ENCODE results near the gene MSRB3. TPM values are rescaled to one million over a fixed set of nuclear protein-coding genes. Genes with fewer than 3 reads are reported as not detected.

Gene MSRB3
- total RNA-seq, 3 donors from 2014 or later (not counting 1 experiment from before 2014, with no cell fraction given) = 2.4 to 3.4 (median 3.1) TPM

DNA sequence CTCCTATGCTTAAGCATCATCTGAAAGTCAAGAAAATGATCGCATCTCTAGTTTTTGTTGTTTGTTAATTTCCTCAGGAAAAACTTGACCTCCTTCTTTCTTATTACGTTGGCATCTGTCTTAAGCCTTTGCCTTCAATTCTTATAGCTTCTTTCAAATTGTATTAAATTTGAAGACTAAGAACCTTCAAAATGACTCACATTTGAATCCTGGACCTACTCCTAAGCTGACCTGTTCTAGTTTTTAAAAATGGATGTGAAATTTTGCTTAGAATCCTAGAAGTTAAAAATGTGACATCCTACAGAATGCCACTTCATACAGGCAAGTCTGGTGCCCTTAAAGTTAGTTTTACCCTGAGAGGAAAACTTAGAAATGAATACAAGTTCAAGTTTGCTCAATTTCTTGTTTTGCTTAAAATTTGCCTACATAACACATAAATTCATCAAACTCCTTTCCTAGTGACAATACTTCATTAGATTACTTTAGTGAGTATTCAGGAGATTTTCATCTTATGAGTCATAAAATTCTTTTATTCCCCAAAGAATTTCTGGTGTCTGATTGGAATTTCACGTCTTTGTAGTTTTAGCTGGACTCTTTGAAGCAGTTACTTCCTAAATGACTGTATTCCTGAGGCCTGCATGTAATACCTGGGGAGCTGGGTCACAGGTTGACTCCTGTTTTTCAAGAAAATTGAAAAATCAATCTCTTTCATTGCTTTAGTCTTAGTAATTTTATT, 152.3 kb downstream of the MSRB3 start:
- Histone ChIP-seq H3K27me3 (ENCODE audit: control insufficient read depth, insufficient read depth, low read length) (no peaks in the 10 kb centered on the region), H3K9me3 (ENCODE audit: control insufficient read depth, insufficient read depth, low read length) (peaks cover 5% of the 10 kb centered on the region), H3K36me3 (ENCODE audit: control insufficient read depth, insufficient read depth, low read length) (no peaks in the 10 kb centered on the region), H3K27ac (ENCODE audit: low read length) (no peak overlapping the region), H3K4me1 (ENCODE audit: control insufficient read depth, insufficient read depth, low read length) (no peaks in the 10 kb centered on the region), H3K4me3 (ENCODE audit: low read length) (no peak overlapping the region)
- WGBS (ENCODE audit: insufficient coverage) = 95% methylated on average over 1 of the region's 3 CpGs
- no peak for ATAC-seq
- no peaks in the 10 kb centered on the region for H3K36me3 Mint-ChIP-seq
- H3K4me1 Mint-ChIP-seq = no peaks in the 10 kb centered on the region
- no peak overlapping the region for H3K4me3 Mint-ChIP-seq
- H3K9me3 Mint-ChIP-seq = peaks cover 0 to 8% of the 10 kb centered on the region in 2 donors
- H3K27me3 Mint-ChIP-seq (ENCODE audit: low read depth in 2 of 2) = peaks cover 0 to 3% of the 10 kb centered on the region in 2 donors
- no peak for DNase-seq
- no peak overlapping the region for H3K27ac Mint-ChIP-seq
- intact Hi-C loops (cut with micrococcal nuclease) = no loop called here
- no peak for TF ChIP-seq CTCF (IDR thresholded peaks at IDR 0.05)

- Mint-ChIP-seq H3K4me3 (no peak overlapping the region), H3K9me3 (peaks cover 0 to 3% of the 10 kb centered on the region in 2 donors), H3K4me1 (no peaks in the 10 kb centered on the region), H3K27me3 (ENCODE audit: low read depth in 2 of 2) (peaks cover 0 to 3% of the 10 kb centered on the region in 2 donors), H3K36me3 (no peaks in the 10 kb centered on the region), H3K27ac (no peak overlapping the region)
- DNase-seq (no peak), ATAC-seq (no peak)
- Histone ChIP-seq H3K4me1 (ENCODE audit: control insufficient read depth, insufficient read depth, low read length) (no peaks in the 10 kb centered on the region), H3K27ac (ENCODE audit: low read length) (no peak overlapping the region), H3K4me3 (ENCODE audit: low read length) (no peak overlapping the region), H3K27me3 (ENCODE audit: control insufficient read depth, insufficient read depth, low read length) (no peaks in the 10 kb centered on the region), H3K36me3 (ENCODE audit: control insufficient read depth, insufficient read depth, low read length) (no peaks in the 10 kb centered on the region), H3K9me3 (ENCODE audit: control insufficient read depth, insufficient read depth, low read length) (peaks cover 3% of the 10 kb centered on the region)
- no peak for TF ChIP-seq CTCF (IDR thresholded peaks at IDR 0.05)
- intact Hi-C loops (cut with micrococcal nuclease) = no loop called here
These were observed 153.6 kb downstream of the MSRB3 start for GRCh38 chr12:65432114-65432513.

- no peak overlapping the region for H3K27ac ChIP-seq (ENCODE audit: low read length)
- intact Hi-C loops (cut with micrococcal nuclease) = no loop called here
These were observed 154.2 kb downstream of the MSRB3 start for GRCh38 chr12:65432651-65433050.

More at GRCh38 chr12:65432651-65433050, 154.2 kb downstream of the MSRB3 start:
- Mint-ChIP-seq H3K9me3 (peaks cover 0 to 3% of the 10 kb centered on the region in 2 donors), H3K36me3 (no peaks in the 10 kb centered on the region), H3K27me3 (ENCODE audit: low read depth in 2 of 2) (peaks cover 0 to 3% of the 10 kb centered on the region in 2 donors), H3K4me1 (no peaks in the 10 kb centered on the region), H3K27ac (no peak overlapping the region), H3K4me3 (no peak overlapping the region)
- no CpG with 5 or more reads among the region's 1 CpG for WGBS (ENCODE audit: insufficient coverage)
- no peaks in the 10 kb centered on the region for H3K36me3 ChIP-seq (ENCODE audit: control insufficient read depth, insufficient read depth, low read length)
- ATAC-seq (no peak), DNase-seq (no peak)
- no peaks in the 10 kb centered on the region for H3K9me3 ChIP-seq (ENCODE audit: control insufficient read depth, insufficient read depth, low read length)
- no peaks in the 10 kb centered on the region for H3K27me3 ChIP-seq (ENCODE audit: control insufficient read depth, insufficient read depth, low read length)
- no peak overlapping the region for H3K4me3 ChIP-seq (ENCODE audit: low read length)
- TF ChIP-seq CTCF (IDR thresholded peaks at IDR 0.05) = no peak
- H3K4me1 ChIP-seq (ENCODE audit: control insufficient read depth, insufficient read depth, low read length) = no peaks in the 10 kb centered on the region

Data from natural killer cell (primary cell).